Activated CD8-positive, alpha-beta T cell treated with anti-CD3 and anti-CD28 coated beads for 36 hours (primary cell): ENCODE data around the gene KCTD11. TPM values are rescaled to one million over a fixed set of nuclear protein-coding genes. Genes with fewer than 3 reads are reported as not detected.
A peak's percentile ranks its signal among the peaks of the same experiment; 100 is the strongest.

Experiments
- ATAC-seq: fragments of 200-7000 bp; cut with Tn5 transposase; one replicate; pipeline ENCODE4 v1.10.0; 2021; ENCODE audit warnings: mild to moderate bottlenecking, moderate library complexity
- CTCF ChIA-PET: fragments of 350-600 bp; sonication (Branson Sonifier 250); formaldehyde crosslinking; loops from one replicate; lab custom pipeline; 2021; ENCODE audit warnings: antibody characterized with exemption; lab: Charles Lee
- POLR2A ChIA-PET: fragments of 350-600 bp; sonication (Branson Sonifier 250); formaldehyde crosslinking; loops from one replicate; lab custom pipeline; 2021; ENCODE audit warnings: antibody characterized with exemption; lab: Charles Lee
- DNase-seq: peaks from one replicate; pipeline ENCODE4 v3.0.0-alpha.2; 2020
- H3K27ac Mint-ChIP-seq: one replicate; pipeline ENCODE4 v1.8.0; 2021; ENCODE audit warnings: mild to moderate bottlenecking, mixed read lengths
- H3K27me3 Mint-ChIP-seq: one replicate; pipeline ENCODE4 v1.8.0; 2021; ENCODE audit warnings: mixed read lengths
- H3K36me3 Mint-ChIP-seq: one replicate; pipeline ENCODE4 v1.8.0; 2021; ENCODE audit warnings: low read depth, mixed read lengths
- H3K4me1 Mint-ChIP-seq: one replicate; pipeline ENCODE4 v1.8.0; 2021; ENCODE audit warnings: low read depth, mixed read lengths
- H3K4me3 Mint-ChIP-seq: one replicate; pipeline ENCODE4 v1.8.0; 2021; ENCODE audit warnings: mild to moderate bottlenecking, moderate library complexity, mixed read lengths
- H3K9me3 Mint-ChIP-seq: one replicate; pipeline ENCODE4 v1.8.0; 2021; ENCODE audit warnings: mixed read lengths
- intact Hi-C: fragments of 100-400 bp; cut with micrococcal nuclease; formaldehyde crosslinking; loops from one replicate; pipeline ENCODE4 v1.10.0; 2022
- total RNA-seq, 2 experiments: library from RNA; stranded (reverse); gene quantifications; one replicate each; pipeline ENCODE4 v1.2.3, GENCODE V29; 2021
- TF ChIP-seq, protein P1 (sequence below): fragments of 200-600 bp; IDR thresholded peaks from one replicate; pipeline ENCODE4 v1.8.0; 2022; ENCODE audit warnings: antibody characterized with exemption, mild to moderate bottlenecking

KCTD11 gene
- total RNA-seq, 2 experiments from 2014 or later = 11.0 to 11.2 TPM

DNA sequence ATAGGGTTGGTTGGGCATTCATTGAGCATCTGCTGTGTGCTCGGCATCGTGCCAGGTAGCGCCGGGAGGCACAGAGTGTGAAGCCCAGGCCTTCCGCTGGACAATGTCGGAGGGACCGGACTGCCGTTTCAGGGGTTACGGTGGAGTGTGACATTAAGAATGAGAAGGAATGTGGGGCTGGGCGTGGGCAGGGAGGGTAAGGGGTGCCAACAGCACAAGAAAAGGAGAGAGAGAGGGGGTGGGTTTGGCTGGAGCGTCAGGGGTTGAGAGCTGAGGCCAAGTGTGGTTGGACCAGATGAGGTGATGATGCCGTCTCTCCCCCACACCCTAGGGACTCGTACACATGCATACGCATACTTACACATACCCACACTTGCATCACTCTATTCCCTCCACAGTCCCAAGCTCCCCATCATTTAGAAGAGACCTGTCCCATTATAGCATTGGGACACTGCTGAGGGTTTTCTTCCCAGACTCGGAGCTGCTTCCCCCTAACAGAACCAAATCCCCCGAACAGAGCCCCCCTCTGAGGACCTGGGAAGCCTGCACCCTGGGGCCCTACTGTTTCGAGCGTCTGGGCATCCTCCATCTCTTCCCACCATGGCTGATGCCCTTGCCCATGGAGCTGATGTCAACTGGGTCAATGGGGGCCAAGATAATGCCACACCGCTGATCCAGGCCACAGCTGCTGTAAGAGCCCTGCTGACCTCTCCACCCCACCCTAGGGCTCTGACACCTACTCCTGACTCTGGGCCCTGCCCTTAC, 3.3 kb upstream of the KCTD11 start:
- Mint-ChIP-seq H3K27me3 (no peaks in the 10 kb centered on the region), H3K4me1 (peaks cover 39% of the 10 kb centered on the region), H3K9me3 (no peaks in the 10 kb centered on the region), H3K36me3 (peaks cover 49% of the 10 kb centered on the region), H3K4me3 (no peak overlapping the region), H3K27ac (peak overlapping the region; percentile 73)
- POLR2A ChIA-PET = interaction anchor here (1.0 to 7.4 kb wide), 8 partner anchors 12 to 339 kb away, joined by 3 to 76 read pairs (median 6); partner anchors contain the start of genes ACAP1, GPS2, NEURL4 and TP53
- no peak for DNase-seq
- TF ChIP-seq, protein P1, sequence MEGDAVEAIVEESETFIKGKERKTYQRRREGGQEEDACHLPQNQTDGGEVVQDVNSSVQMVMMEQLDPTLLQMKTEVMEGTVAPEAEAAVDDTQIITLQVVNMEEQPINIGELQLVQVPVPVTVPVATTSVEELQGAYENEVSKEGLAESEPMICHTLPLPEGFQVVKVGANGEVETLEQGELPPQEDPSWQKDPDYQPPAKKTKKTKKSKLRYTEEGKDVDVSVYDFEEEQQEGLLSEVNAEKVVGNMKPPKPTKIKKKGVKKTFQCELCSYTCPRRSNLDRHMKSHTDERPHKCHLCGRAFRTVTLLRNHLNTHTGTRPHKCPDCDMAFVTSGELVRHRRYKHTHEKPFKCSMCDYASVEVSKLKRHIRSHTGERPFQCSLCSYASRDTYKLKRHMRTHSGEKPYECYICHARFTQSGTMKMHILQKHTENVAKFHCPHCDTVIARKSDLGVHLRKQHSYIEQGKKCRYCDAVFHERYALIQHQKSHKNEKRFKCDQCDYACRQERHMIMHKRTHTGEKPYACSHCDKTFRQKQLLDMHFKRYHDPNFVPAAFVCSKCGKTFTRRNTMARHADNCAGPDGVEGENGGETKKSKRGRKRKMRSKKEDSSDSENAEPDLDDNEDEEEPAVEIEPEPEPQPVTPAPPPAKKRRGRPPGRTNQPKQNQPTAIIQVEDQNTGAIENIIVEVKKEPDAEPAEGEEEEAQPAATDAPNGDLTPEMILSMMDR = no peak
- intact Hi-C loops = no loop called here
- no peak for ATAC-seq
- CTCF ChIA-PET = interaction anchor here (0.6 to 6.8 kb wide), 9 partner anchors 8 to 212 kb away, joined by 3 to 49 read pairs (median 8); partner anchors contain the start of genes ACAP1, NEURL4 and SENP3

DNA sequence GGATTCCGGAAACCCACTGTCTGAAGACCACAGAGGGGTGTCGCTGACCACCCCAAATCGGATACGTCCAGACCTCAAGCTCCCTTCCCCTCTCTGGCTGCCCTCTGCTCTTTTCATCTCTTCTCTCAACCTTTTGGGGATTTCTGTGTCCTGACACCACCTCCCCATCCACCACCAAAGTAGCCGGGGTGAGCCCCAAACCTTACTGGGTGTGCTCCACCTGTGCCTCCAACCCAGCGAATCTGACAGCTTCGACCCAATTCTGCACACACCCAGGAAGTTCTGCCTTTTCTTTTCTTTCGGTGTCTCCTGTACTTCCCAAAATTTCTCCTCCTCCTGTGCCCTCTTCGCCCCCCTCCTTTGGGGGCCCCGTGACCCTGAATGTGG, 534 bp downstream of the KCTD11 start:
- H3K4me3 Mint-ChIP-seq = peak overlapping the region; percentile 87
- no peaks in the 10 kb centered on the region for H3K27me3 Mint-ChIP-seq
- H3K9me3 Mint-ChIP-seq = no peaks in the 10 kb centered on the region
- peaks cover 57% of the 10 kb centered on the region for H3K4me1 Mint-ChIP-seq
- ATAC-seq (no peak), DNase-seq (no peak)
- ChIA-PET POLR2A (interaction anchor here (1.0 to 1.4 kb wide), 3 partner anchors 33 to 335 kb away, joined by 3 read pairs; no protein-coding TSS in a partner anchor), CTCF (interaction anchor here (0.8 to 6.3 kb wide), 4 partner anchors 15 to 205 kb away, joined by 3 to 68 read pairs (median 3); partner anchors contain the start of genes TMEM102 and TNFSF13)
- TF ChIP-seq, protein P1 = peak; percentile 17
- H3K36me3 Mint-ChIP-seq = peaks cover 36% of the 10 kb centered on the region
- peak overlapping the region; percentile 82 for H3K27ac Mint-ChIP-seq
- intact Hi-C loops = loop anchor here (5.0 to 10.0 kb wide), 3 partner anchors 85 to 212 kb away; partner anchors contain the start of genes FGF11, POLR2A, SENP3 and SLC35G6

DNA sequence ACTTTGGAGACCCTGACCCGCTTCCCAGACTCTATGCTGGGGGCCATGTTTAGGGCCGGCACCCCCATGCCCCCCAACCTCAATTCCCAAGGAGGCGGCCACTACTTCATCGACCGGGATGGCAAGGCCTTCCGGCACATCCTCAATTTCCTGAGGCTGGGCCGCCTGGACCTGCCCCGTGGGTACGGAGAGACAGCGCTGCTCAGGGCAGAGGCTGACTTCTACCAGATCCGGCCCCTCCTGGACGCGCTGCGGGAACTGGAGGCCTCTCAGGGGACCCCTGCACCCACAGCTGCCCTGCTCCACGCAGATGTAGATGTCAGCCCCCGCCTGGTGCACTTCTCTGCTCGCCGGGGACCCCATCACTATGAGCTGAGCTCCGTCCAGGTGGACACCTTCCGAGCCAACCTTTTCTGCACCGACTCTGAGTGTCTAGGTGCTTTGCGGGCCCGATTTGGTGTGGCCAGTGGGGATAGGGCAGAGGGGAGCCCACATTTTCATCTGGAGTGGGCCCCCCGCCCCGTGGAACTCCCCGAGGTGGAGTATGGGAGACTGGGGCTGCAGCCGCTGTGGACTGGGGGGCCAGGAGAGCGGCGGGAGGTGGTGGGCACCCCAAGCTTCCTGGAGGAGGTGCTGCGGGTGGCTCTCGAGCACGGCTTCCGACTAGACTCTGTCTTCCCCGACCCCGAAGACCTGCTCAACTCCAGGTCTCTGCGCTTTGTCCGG, 1.1 kb downstream of the KCTD11 start:
- no peak for DNase-seq
- no peaks in the 10 kb centered on the region for H3K9me3 Mint-ChIP-seq
- H3K27ac Mint-ChIP-seq = peak overlapping the region; percentile 82
- intact Hi-C loops = loop anchor here (5.0 to 10.0 kb wide), 3 partner anchors 84 to 212 kb away; partner anchors contain the start of genes FGF11, POLR2A, SENP3 and SLC35G6
- no peak for ATAC-seq
- TF ChIP-seq, protein P1 = no peak
- peaks cover 53% of the 10 kb centered on the region for H3K4me1 Mint-ChIP-seq
- peaks cover 32% of the 10 kb centered on the region for H3K36me3 Mint-ChIP-seq
- no peaks in the 10 kb centered on the region for H3K27me3 Mint-ChIP-seq
- POLR2A ChIA-PET = interaction anchor here (0.8 to 1.5 kb wide), 8 partner anchors 8 to 335 kb away, joined by 3 to 4 read pairs (median 3); no protein-coding TSS in a partner anchor
- CTCF ChIA-PET = interaction anchor here (0.7 to 6.3 kb wide), 9 partner anchors 15 to 237 kb away, joined by 3 to 68 read pairs (median 4); partner anchors contain the start of genes SOX15, TMEM102 and TNFSF13
- H3K4me3 Mint-ChIP-seq = peak overlapping the region; percentile 87

DNA sequence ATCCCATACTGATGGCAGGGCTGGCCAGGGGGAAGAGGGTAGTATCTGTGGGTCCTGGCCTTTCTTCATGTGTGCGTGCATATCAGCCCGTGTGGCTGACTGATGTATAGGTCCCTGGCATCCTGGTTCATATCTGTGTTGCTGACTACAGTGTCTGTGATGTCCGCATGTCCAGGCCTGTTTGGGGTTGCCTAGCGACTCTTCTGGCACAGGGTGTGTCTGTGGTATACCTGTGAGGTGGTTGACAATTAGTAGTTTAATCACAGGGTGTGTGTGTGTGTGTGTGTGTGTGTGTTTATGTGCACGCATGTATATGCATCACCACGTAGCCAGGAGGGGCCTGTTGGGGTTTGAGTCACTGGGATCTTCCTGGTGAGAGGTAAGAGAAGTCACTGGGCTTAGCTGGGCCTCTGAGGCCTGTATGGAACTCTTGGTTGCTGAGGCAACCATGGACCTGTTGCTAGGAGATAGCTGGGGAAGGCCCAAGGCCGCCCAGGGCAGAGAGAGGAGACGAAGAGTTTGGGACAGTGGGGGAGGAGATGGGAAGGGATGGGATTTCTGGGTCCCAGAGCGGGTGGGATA, 2.4 kb downstream of the KCTD11 start:
- H3K9me3 Mint-ChIP-seq = no peaks in the 10 kb centered on the region
- intact Hi-C loops = loop anchor here (5.0 to 10.0 kb wide), 3 partner anchors 83 to 210 kb away; partner anchors contain the start of genes FGF11, POLR2A, SENP3 and SLC35G6
- POLR2A ChIA-PET = interaction anchor here (1.0 to 1.5 kb wide), 5 partner anchors 9 to 196 kb away, joined by 3 to 4 read pairs (median 3); partner anchors contain the start of gene TMEM256
- CTCF ChIA-PET = interaction anchor here (1.1 to 6.3 kb wide), 11 partner anchors 18 to 235 kb away, joined by 3 to 68 read pairs (median 7); partner anchors contain the start of genes ACAP1, SENP3, SOX15 and TMEM102
- ATAC-seq (peak; percentile 9), DNase-seq (peak; percentile 76)
- peak overlapping the region; percentile 87 for H3K4me3 Mint-ChIP-seq
- H3K36me3 Mint-ChIP-seq = peaks cover 26% of the 10 kb centered on the region
- H3K27ac Mint-ChIP-seq = peak overlapping the region; percentile 49
- TF ChIP-seq, protein P1 = no peak
- H3K4me1 Mint-ChIP-seq = peaks cover 43% of the 10 kb centered on the region
- H3K27me3 Mint-ChIP-seq = no peaks in the 10 kb centered on the region
